ENCODE results near the gene PDE2A.
A peak's percentile ranks its signal among the peaks of the same experiment; 100 is the strongest.

The PDE2A gene

GRCh38 chr11:72712841-72713240, 38.6 kb upstream of the PDE2A start:
- ChIA-PET CTCF (no interaction called here), POLR2A (ENCODE audit: low non-redundant PET) (no interaction called here)
- TF ChIP-seq CTCF (conservative IDR thresholded peaks at IDR 0.05; ENCODE audit: low read depth) = no peak

GRCh38 chr11:72712168-72712751, 38.0 kb upstream of the PDE2A start:
- DNase-seq (ENCODE audit: low spot score) = no peak
- ChIA-PET POLR2A (ENCODE audit: low non-redundant PET) (no interaction called here), CTCF (no interaction called here)
- peak overlapping the region; percentile 13 for H3K27ac ChIP-seq
- no peak for TF ChIP-seq CTCF (conservative IDR thresholded peaks at IDR 0.05; ENCODE audit: low read depth)

More at GRCh38 chr11:72712841-72713240, 38.6 kb upstream of the PDE2A start:
- peak overlapping the region; percentile 13 for H3K27ac ChIP-seq
- no peak for DNase-seq (ENCODE audit: low spot score)

DNA sequence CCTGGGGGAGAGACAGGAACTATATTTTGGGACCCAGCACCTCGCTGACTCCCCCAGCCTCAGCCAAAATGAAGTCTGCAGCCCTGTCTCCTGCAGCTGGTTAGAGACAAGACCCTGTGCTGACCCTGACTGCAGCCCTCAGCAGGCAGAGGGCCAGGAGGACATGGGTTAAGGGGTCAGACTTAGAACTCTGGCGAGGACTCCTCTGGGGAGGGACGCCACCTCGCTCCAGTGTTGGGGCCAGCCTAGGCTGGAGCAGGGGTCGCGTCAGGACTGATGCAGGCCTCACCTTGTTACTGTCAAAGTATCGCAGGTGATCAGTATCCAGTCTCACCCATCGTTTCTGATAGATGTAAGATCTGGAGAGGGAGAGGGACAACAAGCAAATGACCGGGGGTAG, 36.9 kb upstream of the PDE2A start:
- CTCF ChIA-PET = no interaction called here
- DNase-seq (ENCODE audit: low spot score) = no peak

GRCh38 chr11:72710278-72710677, 36.1 kb upstream of the PDE2A start:
- TF ChIP-seq CTCF (conservative IDR thresholded peaks at IDR 0.05; ENCODE audit: low read depth) = no peak
- no peak overlapping the region for H3K27ac ChIP-seq
- no peak for DNase-seq (ENCODE audit: low spot score)
- CTCF ChIA-PET = no interaction called here
- POLR2A ChIA-PET (ENCODE audit: low non-redundant PET) = no interaction called here

More for the DNA sequence above, 36.9 kb upstream of the PDE2A start:
- H3K27ac ChIP-seq = no peak overlapping the region
- POLR2A ChIA-PET (ENCODE audit: low non-redundant PET) = no interaction called here
- no peak for TF ChIP-seq CTCF (conservative IDR thresholded peaks at IDR 0.05; ENCODE audit: low read depth)

- no peak for TF ChIP-seq CTCF (conservative IDR thresholded peaks at IDR 0.05; ENCODE audit: low read depth)
- POLR2A ChIA-PET (ENCODE audit: low non-redundant PET) = no interaction called here
- no peak for DNase-seq (ENCODE audit: low spot score)
- CTCF ChIA-PET = interaction anchor here (0.6 kb wide), 2 partner anchors 25 to 122 kb away, joined by 3 read pairs; no protein-coding TSS in a partner anchor
- H3K27ac ChIP-seq = no peak overlapping the region
Measured at GRCh38 chr11:72709478-72710238, 35.4 kb upstream of the PDE2A start.

GRCh38 chr11:72707032-72707431, 32.8 kb upstream of the PDE2A start:
- H3K27ac ChIP-seq = no peak overlapping the region
- DNase-seq (ENCODE audit: low spot score) = no peak
- ChIA-PET CTCF (interaction anchor here (0.6 kb wide), 2 partner anchors 106 to 239 kb away, joined by 4 to 6 read pairs; no protein-coding TSS in a partner anchor), POLR2A (ENCODE audit: low non-redundant PET) (no interaction called here)
- TF ChIP-seq CTCF (conservative IDR thresholded peaks at IDR 0.05; ENCODE audit: low read depth) = no peak
